Pulmonary artery endothelial cell (primary cell): ENCODE data around the gene TSPAN16. TPM values are rescaled to one million over a fixed set of nuclear protein-coding genes. Genes with fewer than 3 reads are reported as not detected.
"Not testable (repeated sequence)": the region's sequence is repeated elsewhere in the genome, so short reads cannot be mapped to it uniquely, and the experiment has no call there.

Source experiments
- DNase-seq: peaks from one replicate; pipeline ENCODE4 v3.0.0-alpha.2; 2011; ENCODE audit warnings: low read depth, low spot score
- total RNA-seq: library from RNA; depleted of rRNA; stranded (reverse); fragments of >200 nt; gene quantifications from 2 replicates; pipeline ENCODE4 v1.2.3, GENCODE V29; 2014

The TSPAN16 gene
- total RNA-seq, 1 donor from 2014 or later, result not detected

DNA sequence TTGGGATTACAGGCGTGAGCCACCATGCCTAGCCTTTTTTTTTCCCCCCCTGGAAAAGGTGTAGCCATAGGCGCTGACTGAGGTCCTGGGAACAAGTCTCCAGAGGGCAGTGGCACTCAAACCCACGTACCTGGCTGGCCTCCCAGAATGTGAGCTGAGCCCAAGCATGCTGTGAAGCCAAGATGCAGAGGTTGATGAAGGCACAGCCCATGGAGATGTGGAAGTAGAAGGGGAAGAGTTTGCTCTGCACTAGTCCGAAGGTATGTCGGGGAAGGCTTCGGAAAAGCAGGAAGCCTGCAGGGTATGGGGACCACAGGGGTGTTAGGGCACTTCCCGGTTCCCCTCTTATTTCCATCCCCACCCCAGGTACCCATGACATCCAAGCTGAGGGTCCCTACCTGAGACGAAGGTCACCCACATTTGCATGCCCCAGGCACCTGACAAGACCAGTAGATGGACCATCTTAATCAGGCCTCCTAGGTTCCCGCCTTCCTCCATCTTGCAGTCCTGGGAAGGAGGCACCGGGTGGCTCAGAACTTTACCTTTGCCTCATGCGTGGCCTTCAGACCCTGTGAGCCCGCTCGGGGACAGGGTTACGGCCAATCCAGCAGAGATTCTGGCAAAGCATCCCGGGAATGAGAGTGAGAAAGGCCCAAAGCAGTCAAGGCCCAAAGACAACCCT is 49.3 kb downstream of the TSPAN16 start:
- no peak for DNase-seq

DNA sequence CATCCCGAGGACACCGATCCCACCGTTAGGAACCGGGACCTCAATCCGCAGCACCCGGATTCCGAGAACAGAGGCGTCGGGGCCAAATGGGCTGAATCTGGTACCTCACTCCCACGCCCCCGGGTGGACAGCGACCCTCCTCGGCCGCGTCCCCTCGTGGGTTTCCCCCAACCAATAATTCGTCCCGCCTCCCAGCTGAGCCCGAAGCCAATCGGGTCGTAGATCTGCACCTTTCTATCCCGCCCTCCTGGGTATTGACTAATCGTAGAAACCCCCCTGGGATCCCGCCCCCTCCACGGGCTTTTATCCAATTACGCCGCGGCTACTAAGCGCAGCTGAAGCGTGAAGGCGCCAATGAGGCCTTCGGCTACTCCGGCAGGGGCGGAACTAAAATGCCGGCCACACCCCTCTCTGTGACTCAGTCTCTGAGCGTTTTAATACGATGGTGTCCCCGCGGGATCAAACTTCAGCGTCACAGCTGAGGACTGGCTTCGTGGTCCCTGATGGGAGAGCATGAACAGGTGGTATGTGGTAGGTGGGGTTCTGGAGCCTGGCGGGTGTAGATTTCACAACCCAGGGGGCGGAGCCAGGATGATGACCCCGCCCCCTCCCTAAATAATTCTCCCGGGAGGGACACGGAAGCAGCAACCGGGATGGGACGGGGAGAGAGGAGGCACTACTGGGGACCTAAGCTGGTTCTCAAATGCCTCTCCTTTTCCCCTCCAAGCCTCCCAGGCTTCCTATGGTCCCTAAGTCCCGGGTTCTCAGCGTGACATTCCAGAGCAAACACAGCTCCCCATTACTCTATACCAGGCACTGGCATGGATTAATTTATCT is 50.4 kb downstream of the TSPAN16 start, which contains the start of the genes CCDC159 and TMEM205:
CCDC159 (plus strand) TSS at position 416 of the 837 bp plus-strand sequence; CDS start at position 504, 88 bp downstream.
TMEM205 (minus strand) TSS at position 165 of the 837 bp plus-strand sequence. CDS start 649 bp downstream, outside the sequence.
- DNase-seq, result peak; percentile 94

DNA sequence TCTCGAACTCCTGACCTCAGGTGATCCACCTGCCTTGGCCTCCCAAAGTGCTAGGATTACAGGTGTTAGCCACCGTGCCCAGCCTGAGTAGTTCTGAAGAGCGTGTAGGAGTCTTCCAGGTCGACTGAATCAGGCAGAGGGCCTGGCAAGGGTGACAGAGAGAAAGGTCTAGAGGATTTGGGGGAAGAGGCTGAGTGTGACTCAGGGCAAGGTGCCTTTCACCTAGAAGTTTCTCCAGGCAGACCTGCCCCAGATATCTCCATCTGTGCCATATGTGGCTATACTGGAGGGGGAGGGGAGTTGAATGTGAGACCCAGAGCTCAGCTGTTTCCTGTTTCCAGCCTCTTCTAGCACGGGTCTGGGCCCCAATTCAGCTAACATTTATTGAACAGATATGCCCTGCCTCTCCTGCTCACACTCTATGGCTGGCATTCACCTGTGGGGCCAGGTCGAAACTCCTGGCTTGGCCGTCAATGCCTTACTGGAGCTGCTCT is 51.6 kb downstream of the TSPAN16 start:
- DNase-seq, result no peak

DNA sequence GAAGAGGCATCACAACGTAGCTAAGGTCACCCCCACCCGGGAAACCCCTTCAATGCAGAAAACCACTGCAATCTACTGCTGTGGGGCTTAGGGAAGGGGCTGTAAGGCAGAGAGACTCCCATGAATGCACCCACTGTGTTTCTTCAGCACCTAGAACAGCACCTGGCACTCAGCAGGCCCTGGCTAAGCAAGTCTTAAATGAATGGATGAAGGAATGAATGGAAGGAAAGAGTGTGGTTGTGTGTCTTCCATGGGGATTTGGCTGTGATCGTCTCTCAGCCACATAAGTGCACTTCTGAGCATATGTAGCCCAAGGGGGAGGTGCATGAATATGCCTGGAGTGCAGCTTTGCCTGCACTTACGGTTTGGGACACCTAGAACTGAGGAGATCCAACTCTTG is 53.2 kb downstream of the TSPAN16 start:
- DNase-seq, result no peak

DNA sequence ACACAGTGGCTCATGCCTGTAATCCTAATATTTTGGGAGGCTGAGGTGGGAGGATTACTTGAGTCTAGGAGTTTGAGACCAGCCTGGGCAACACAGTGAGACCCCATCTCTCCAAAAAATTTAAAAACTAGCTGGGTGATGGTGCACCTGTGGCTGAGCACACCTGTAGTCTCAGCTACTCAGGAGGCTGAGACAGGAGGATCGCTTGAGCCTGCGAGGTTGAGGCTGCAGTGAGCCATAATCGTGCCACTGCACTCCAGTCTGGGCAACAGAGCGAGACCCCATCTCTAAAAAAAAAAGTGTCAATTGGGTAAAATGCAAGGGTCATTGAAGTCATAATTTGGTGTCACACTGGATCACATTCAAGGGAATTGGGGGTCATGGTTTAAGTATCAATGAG is 58.1 kb downstream of the TSPAN16 start:
- not testable (repeated sequence) for DNase-seq

DNA sequence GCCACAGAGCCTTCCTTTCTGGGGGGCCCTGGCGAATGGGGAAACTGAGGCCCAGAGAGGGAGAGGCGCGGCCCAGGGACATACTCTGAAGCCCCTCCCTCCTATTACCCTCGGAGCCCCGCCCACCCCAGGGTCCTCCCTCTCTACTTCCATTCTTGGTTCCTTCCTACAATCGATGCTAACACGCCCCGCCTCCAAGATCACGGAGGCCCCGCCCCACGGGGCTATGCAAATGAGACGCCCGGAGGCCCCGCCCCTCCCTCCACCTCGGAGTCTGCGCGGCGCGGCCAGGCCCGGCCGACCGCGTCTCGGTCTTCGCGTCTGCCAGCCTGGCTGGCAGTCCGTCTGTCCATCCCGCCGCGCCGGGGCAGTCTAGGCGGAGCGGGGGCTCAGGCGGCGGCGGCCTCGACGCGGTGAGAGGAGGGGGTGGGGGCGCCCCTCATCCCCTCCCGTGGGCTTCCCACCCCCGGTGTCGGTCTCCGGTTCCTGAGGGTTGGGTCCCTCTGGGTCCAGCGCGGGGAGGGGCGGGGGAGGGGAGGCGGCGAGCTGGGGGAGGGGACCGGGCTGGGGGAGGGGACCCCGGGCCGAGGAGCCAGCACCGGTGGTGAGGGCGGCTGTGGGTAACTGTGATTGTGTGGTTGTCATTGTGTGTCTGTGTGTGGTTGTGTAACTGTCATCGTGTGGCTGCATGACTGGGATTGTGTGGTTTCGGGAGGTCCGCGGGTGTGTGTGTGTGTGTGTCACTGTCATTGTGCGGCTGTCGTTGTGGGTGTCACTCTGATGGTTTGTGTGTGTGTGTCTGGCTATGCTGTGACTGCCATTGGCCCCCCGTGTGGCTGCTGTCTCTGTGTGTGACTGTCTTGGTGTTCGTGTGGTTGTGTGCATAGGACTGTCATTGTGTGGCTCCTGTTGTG is 59.5 kb downstream of the TSPAN16 start, which contains the start of gene PLPPR2:
PLPPR2 (plus strand) TSS at position 273 of the 914 bp plus-strand sequence. CDS start 2,242 bp downstream, outside the sequence.
- DNase-seq, result peak; percentile 75

DNA sequence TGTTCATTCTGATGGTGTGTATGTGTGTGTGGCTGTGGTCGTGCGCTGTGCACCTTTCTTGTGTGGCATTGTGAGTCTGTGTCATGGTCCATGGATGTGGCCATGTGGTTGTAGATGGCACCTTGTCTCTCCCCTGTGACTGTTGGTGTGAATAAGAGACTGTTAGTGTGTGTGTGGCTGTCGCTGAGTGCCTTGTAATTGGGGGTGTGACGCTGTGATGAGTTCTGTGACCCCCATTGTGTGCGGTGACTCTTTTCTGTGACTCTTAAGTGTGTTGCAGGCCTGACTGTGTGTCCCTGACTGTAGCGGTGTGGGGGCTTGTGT is 60.1 kb downstream of the TSPAN16 start:
- no peak for DNase-seq

DNA sequence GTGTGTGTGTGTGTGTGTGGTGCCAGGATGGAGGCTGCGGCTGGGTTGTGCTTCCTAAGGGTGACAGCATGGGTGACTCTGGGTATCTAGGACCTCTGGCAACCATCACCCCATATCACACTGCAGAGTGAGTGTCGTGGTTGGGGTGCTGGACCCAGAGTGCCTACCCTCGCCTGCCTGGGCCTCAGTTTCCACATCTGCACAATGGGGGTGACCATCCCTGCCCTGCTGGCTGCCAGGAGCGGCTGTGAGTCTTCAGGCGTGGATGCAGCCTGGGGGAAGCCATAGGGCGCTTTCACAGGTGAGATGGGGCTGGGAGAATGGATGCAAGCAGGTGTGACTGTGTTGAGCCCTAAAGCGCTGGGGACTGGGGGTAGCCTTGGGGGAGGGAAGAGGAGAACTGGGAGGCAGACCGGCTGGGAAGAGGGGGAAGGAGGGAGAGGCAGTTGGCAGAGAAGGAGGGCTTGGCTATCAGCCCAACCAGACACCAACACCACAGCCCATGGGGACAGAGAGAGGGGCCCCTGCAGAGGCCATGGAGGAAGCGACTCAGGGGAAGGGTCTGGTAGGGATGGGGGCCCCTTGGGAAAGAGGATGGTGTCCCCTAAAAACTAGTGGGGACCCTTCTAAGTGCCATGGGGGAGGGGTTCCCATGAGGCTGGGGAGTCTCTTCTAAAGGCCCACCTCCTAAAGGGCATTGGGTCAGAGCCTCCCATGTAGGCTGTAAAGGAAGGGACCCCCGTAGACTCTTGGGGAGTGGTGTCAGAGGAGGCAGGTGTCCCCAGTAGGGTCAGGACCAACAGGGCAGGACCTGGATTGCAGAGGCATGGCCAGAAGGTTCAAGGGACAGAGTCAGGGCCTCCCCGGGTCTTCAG is 61.0 kb downstream of the TSPAN16 start:
- DNase-seq, result no peak

DNA sequence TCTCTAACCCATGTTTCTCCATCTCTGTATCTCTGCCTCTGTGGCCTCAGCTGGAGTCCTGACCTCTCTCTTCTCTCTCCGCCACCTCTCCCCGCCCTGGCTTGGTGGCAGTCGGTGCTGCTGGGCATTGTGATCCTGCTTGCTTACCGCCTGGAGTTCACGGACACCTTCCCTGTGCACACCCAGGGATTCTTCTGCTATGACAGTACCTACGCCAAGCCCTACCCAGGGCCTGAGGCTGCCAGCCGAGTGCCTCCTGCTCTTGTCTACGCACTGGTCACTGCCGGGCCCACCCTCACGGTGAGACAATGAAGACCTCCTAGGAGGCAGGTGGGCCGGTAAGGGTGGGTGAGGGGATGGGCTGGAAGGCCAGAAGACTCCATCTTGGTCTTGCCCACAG is 63.5 kb downstream of the TSPAN16 start:
- DNase-seq, result no peak

DNA sequence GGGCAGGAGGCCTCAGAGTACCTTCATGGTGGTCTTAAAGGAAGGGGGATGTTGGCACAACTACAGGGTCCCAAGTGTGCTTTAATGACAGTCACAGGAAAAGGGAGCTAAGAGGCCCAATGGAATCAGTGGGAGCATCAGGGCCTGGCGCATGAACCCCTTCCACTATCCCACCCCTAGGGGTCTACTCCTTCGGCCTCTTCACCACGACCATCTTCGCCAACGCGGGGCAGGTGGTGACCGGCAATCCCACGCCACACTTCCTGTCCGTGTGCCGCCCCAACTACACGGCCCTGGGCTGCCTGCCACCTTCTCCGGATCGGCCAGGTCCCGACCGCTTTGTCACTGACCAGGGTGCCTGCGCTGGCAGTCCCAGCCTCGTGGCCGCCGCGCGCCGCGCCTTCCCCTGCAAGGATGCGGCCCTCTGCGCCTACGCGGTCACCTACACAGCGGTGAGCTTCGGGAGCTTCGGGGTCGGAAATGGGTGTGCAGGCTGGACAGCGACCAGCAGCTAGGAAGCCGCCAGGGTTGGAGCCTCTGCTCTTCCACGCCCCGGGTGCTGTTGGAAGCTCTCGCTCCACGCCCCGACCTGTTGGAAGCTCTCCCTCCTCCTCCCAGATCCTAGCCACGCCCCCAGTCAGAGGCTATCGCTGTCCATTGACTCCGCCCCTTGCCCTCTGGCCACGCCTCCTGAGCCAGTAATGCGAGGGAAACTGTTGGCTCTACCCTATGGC is 65.2 kb downstream of the TSPAN16 start:
- DNase-seq, result no peak

DNA sequence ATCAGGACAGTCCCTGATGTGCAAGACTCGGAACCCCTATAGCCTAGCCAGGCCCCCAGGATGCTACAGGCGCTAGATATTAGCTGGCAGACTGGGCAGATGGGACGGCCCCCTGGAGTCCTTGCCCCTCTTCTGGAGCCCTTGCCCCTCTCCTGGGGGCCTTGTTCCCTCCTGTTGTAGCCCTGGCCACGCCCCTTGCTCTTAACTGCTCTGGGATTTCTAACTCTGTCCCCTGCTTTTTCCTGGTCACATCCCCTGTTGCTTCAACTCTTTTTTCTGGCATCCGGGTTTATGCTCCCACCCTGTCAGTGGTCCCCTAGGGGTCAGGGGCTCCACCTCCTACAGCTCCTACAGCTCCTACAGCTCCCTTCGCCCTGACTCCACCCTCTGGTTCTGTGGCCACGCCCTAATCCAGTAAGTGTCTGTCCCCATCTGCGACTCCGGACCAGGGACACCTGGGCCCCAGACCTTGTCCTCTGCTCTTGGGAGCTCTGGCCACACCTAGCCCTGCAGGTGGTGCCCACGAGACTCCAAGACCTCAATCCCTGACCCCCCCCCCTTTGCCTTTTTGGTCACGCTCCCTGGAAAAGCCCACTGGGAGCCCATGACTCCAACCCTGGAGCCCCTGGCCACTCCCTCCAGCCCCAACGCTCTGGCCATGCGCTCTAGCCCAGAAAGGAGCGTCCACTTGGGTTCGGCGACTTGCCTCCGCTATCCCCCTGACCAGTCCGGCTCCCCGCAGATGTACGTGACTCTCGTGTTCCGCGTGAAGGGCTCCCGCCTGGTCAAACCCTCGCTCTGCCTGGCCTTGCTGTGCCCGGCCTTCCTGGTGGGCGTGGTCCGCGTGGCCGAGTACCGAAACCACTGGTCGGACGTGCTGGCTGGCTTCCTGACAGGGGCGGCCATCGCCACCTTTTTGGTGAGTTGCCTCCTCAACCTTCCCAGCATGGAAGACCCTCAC is 66.1 kb downstream of the TSPAN16 start:
- no peak for DNase-seq

DNA sequence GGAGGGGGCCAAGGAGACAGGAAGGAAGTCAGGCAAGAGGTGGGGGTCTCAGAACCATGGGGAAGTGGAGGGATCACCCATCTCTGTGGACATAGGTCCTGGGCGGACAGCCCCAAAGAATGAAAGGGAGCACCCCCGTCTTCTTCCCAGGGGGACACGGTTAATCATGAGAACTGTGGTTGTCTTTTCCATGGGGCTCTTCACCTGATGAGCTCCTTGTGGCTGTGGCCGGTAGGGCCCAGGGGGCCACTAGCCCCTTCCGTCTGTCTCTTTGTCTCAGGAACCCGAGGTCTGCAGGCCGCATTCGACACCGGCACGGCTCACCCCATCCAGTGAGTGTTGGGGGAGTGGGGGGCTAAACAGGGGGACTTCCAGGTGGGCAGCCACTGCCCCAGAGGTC is 67.9 kb downstream of the TSPAN16 start:
- no peak for DNase-seq

DNA sequence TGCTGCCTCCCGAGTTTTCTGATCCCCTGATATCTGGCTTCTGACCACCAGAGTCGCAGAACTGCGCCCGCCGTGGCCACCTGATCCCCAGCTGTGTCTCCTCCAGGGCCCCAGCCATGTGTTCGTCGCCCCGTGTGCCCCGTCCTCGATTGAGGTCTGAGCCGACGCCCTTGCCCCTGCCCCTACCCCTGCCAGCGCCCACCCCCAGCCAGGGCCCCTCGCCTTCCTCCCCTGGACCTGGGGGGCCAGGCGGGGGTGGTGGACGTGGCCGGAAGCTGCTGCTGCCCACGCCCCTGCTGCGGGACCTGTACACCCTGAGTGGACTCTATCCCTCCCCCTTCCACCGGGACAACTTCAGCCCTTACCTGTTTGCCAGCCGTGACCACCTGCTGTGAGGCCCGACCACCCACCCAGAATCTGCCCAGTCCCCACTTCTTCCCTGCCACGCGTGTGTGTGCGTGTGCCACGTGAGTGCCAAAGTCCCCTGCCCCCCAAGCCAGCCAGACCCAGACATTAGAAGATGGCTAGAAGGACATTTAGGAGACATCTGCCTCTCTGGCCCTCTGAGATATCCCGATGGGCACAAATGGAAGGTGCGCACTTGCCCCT is 68.4 kb downstream of the TSPAN16 start:
- no peak for DNase-seq

DNA sequence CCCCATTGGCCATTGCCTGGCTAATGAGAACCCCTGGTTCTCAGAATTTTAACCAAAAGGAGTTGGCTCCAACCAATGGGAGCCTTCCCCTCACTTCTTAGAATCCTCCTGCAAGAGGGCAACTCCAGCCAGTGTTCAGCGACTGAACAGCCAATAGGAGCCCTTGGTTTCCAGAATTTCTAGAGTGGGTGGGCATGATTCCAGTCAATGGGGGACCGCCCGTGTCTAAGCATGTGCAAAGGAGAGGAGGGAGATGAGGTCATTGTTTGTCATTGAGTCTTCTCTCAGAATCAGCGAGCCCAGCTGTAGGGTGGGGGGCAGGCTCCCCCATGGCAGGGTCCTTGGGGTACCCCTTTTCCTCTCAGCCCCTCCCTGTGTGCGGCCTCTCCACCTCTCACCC is 69.0 kb downstream of the TSPAN16 start:
- no peak for DNase-seq
